Neural progenitor cell (in vitro differentiated cells): ENCODE measurements around the gene HES5.
"Not testable (repeated sequence)": the region's sequence is repeated elsewhere in the genome, so short reads cannot be mapped to it uniquely, and the experiment has no call there.

Experiments
- CTCF ChIP-seq: fragments of 200-600 bp; sonication (generic); IDR thresholded peaks from 2 replicates; pipeline ENCODE4 v1.5.1; 2017; ENCODE audit warnings: antibody characterized with exemption, mild to moderate bottlenecking
- EZH2 ChIP-seq: fragments of 200-600 bp; sonication (generic); IDR thresholded peaks from 2 replicates; pipeline ENCODE4 v1.6.1; 2017; ENCODE audit warnings: antibody characterized with exemption, mild to moderate bottlenecking, moderate library complexity
- EZH2phosphoT487 ChIP-seq: fragments of 200-600 bp; sonication (generic); IDR thresholded peaks from 2 replicates; pipeline ENCODE4 v1.6.1; 2017; ENCODE audit warnings: antibody characterized with exemption

- not testable (repeated sequence) for TF ChIP-seq CTCF, EZH2, EZH2phosphoT487
Measured at GRCh38 chr1:2549367-2550029, 19.4 kb upstream of the HES5 start.
